Osteoblast (primary cell): ENCODE measurements around the gene COX20. TPM values are rescaled to one million over a fixed set of nuclear protein-coding genes. Genes with fewer than 3 reads are reported as not detected.
A peak's percentile ranks its signal among the peaks of the same experiment; 100 is the strongest.

Experiments
- DNase-seq: peaks from one replicate; pipeline ENCODE4 v3.0.0; 2011; ENCODE audit warnings: low spot score, mixed read lengths; ENCODE audit not compliant: insufficient read length; ENCODE audit errors: missing footprints
- H2AFZ ChIP-seq: 2 replicates; pipeline ENCODE4 v1.6.0; 2011; ENCODE audit warnings: mild to moderate bottlenecking, low read length
- H3K27ac ChIP-seq: 2 replicates; pipeline ENCODE4 v1.5.1; 2011; ENCODE audit warnings: mild to moderate bottlenecking, low read depth, low read length, moderate library complexity
- H3K27me3 ChIP-seq: 2 replicates; pipeline ENCODE4 v1.6.0; 2012; ENCODE audit warnings: mild to moderate bottlenecking, control low read depth, inconsistent platforms, low read length, moderate library complexity; ENCODE audit not compliant: insufficient read depth
- H3K36me3 ChIP-seq: 2 replicates; pipeline ENCODE4 v1.5.1; 2011; ENCODE audit warnings: mild to moderate bottlenecking, low read length, control low read depth, moderate library complexity; ENCODE audit not compliant: insufficient read depth
- H3K4me1 ChIP-seq: 2 replicates; pipeline ENCODE4 v1.5.1; 2011; ENCODE audit warnings: mild to moderate bottlenecking, low read length, control low read depth, moderate library complexity; ENCODE audit not compliant: insufficient read depth
- H3K4me2 ChIP-seq: 2 replicates; pipeline ENCODE4 v1.6.0; 2011; ENCODE audit warnings: mild to moderate bottlenecking, low read length; ENCODE audit not compliant: insufficient read depth
- H3K4me3 ChIP-seq: fragments of 200-600 bp; sonication (generic); 3 replicates; pipeline ENCODE4 v1.5.1; 2012; ENCODE audit warnings: mild to moderate bottlenecking, low read length, inconsistent platforms; ENCODE audit not compliant: insufficient read depth
- H3K79me2 ChIP-seq: 2 replicates; pipeline ENCODE4 v1.6.0; 2012; ENCODE audit warnings: mild to moderate bottlenecking, low read length, control low read depth, inconsistent platforms; ENCODE audit not compliant: insufficient read depth
- H3K9me3 ChIP-seq: 2 replicates; pipeline ENCODE4 v1.5.1; 2011; ENCODE audit warnings: low read depth, low read length, control low read depth
- H4K20me1 ChIP-seq: 2 replicates; pipeline ENCODE4 v1.6.0; 2012; ENCODE audit warnings: mild to moderate bottlenecking, low read length, control low read depth; ENCODE audit not compliant: insufficient read depth
- total RNA-seq: library from RNA; depleted of rRNA; stranded (reverse); fragments of >200 nt; gene quantifications from 2 replicates; pipeline ENCODE4 v1.2.3, GENCODE V29; 2012
- TF ChIP-seq, protein P1 (sequence below): IDR thresholded peaks from 2 replicates; pipeline ENCODE4 v1.5.1; 2011; ENCODE audit warnings: mild to moderate bottlenecking, low read depth, low read length, moderate library complexity; ENCODE audit errors: extremely low read depth

Gene COX20
- total RNA-seq, 1 donor, result 35.8 TPM

DNA sequence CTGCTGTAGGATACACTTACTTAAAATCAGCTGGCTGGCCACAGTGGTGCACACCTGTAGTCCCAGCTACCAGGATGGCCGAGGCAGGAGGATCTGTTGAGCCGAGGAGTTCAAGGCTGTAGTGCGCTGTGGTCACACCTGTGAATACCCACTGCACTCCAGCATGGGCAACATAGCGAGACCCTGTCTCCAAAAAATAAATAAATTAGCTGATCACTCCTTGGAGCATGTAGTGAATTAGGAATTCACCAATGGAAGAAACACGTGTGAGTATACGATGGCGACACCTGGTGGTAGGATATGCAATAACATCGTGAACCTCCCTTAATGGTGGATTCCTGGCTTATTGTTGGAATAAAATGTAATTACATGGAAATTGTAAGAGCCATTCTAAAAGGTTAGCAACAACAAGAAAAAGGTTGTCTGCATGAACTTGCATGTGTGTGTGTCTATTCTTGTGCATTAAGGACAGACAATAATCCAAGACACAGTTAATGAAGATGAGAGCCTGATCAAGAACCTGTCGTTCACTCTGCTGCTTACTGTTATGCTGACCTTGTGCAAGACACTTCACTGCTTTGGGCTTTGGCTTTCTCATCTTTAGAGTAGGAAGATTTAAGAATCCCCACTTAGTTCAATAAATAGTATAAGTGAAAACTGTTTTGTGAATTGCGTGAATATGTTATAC, 38.6 kb upstream of the COX20 start:
- no peaks in the 10 kb centered on the region for H3K36me3 ChIP-seq
- peaks cover 7% of the 10 kb centered on the region for H3K4me1 ChIP-seq
- H3K4me3 ChIP-seq, result no peak overlapping the region
- no peaks in the 10 kb centered on the region for H4K20me1 ChIP-seq
- no peaks in the 10 kb centered on the region for H3K9me3 ChIP-seq
- DNase-seq, result peak; percentile 79
- H2AFZ ChIP-seq, result no peak overlapping the region
- H3K27me3 ChIP-seq, result no peaks in the 10 kb centered on the region
- H3K79me2 ChIP-seq, result no peaks in the 10 kb centered on the region
- H3K27ac ChIP-seq, result no peak overlapping the region
- TF ChIP-seq, protein P1, sequence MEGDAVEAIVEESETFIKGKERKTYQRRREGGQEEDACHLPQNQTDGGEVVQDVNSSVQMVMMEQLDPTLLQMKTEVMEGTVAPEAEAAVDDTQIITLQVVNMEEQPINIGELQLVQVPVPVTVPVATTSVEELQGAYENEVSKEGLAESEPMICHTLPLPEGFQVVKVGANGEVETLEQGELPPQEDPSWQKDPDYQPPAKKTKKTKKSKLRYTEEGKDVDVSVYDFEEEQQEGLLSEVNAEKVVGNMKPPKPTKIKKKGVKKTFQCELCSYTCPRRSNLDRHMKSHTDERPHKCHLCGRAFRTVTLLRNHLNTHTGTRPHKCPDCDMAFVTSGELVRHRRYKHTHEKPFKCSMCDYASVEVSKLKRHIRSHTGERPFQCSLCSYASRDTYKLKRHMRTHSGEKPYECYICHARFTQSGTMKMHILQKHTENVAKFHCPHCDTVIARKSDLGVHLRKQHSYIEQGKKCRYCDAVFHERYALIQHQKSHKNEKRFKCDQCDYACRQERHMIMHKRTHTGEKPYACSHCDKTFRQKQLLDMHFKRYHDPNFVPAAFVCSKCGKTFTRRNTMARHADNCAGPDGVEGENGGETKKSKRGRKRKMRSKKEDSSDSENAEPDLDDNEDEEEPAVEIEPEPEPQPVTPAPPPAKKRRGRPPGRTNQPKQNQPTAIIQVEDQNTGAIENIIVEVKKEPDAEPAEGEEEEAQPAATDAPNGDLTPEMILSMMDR, result peak; percentile 83
- no peak overlapping the region for H3K4me2 ChIP-seq

GRCh38 chr1:244800821-244801220, 34.6 kb upstream of the COX20 start:
- no peaks in the 10 kb centered on the region for H3K9me3 ChIP-seq
- no peaks in the 10 kb centered on the region for H3K27me3 ChIP-seq
- H3K4me2 ChIP-seq, result no peak overlapping the region
- H3K4me1 ChIP-seq, result no peaks in the 10 kb centered on the region
- H3K36me3 ChIP-seq, result no peaks in the 10 kb centered on the region
- no peaks in the 10 kb centered on the region for H3K79me2 ChIP-seq
- DNase-seq, result no peak
- TF ChIP-seq, protein P1, result no peak
- H3K4me3 ChIP-seq, result no peak overlapping the region
- no peaks in the 10 kb centered on the region for H4K20me1 ChIP-seq
- no peak overlapping the region for H2AFZ ChIP-seq
- H3K27ac ChIP-seq, result no peak overlapping the region

GRCh38 chr1:244801246-244801645, 34.2 kb upstream of the COX20 start:
- no peak overlapping the region for H3K4me2 ChIP-seq
- no peaks in the 10 kb centered on the region for H3K9me3 ChIP-seq
- H3K27ac ChIP-seq, result no peak overlapping the region
- peak; percentile 87 for DNase-seq
- peak overlapping the region; percentile 62 for H2AFZ ChIP-seq
- TF ChIP-seq, protein P1, result peak; percentile 78
- no peaks in the 10 kb centered on the region for H3K4me1 ChIP-seq
- no peaks in the 10 kb centered on the region for H3K79me2 ChIP-seq
- no peak overlapping the region for H3K4me3 ChIP-seq
- H3K27me3 ChIP-seq, result no peaks in the 10 kb centered on the region
- H4K20me1 ChIP-seq, result no peaks in the 10 kb centered on the region
- no peaks in the 10 kb centered on the region for H3K36me3 ChIP-seq

DNA sequence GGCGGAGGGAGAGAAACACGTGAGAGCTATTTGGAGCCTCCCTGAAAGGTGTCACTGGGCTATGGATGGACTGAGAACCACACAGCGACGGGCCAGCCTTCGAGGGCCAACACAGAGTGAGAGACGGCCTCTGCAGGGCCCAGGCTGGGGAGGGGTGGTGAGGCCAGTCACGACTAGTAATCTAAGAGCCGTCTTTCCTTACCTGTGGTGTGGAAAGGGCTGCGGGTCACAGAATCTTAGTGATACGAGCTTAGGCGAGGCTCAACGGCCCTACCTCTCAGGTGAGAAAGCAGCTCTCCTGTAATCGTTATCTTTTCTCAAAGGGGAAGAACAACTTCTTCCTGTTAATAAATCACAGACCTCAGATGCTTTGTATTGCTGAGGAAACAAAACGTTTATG, 33.4 kb upstream of the COX20 start:
- peak; percentile 19 for DNase-seq
- H4K20me1 ChIP-seq, result no peaks in the 10 kb centered on the region
- TF ChIP-seq, protein P1, result no peak
- H3K27me3 ChIP-seq, result no peaks in the 10 kb centered on the region
- no peaks in the 10 kb centered on the region for H3K36me3 ChIP-seq
- no peak overlapping the region for H3K27ac ChIP-seq
- H3K79me2 ChIP-seq, result no peaks in the 10 kb centered on the region
- no peak overlapping the region for H3K4me3 ChIP-seq
- H2AFZ ChIP-seq, result no peak overlapping the region
- H3K4me2 ChIP-seq, result no peak overlapping the region
- H3K9me3 ChIP-seq, result no peaks in the 10 kb centered on the region
- H3K4me1 ChIP-seq, result no peaks in the 10 kb centered on the region
